ENCODE data around the gene DBR1. TPM values are rescaled to one million over a fixed set of nuclear protein-coding genes. Genes with fewer than 3 reads are reported as not detected.
A peak's percentile ranks its signal among the peaks of the same experiment; 100 is the strongest.

The DBR1 gene
- total RNA-seq, 1 donor from 2014 or later, result 18.3 TPM

- Mint-ChIP-seq H3K9me3 (ENCODE audit: unreplicated experiment) (no peaks in the 10 kb centered on the region), H3K4me3 (ENCODE audit: unreplicated experiment) (no peak overlapping the region), H3K27me3 (ENCODE audit: unreplicated experiment) (no peaks in the 10 kb centered on the region), H3K27ac (ENCODE audit: unreplicated experiment) (no peak overlapping the region), H3K4me1 (ENCODE audit: unreplicated experiment) (no peaks in the 10 kb centered on the region), H3K36me3 (ENCODE audit: unreplicated experiment) (no peaks in the 10 kb centered on the region)
- DNase-seq (ENCODE audit: extremely low spot score, unreplicated experiment), result no peak
- no peak for TF ChIP-seq CTCF (IDR thresholded peaks at IDR 0.05)
Measured at GRCh38 chr3:138197524-138197923, 22.8 kb upstream of the DBR1 start.

DNA sequence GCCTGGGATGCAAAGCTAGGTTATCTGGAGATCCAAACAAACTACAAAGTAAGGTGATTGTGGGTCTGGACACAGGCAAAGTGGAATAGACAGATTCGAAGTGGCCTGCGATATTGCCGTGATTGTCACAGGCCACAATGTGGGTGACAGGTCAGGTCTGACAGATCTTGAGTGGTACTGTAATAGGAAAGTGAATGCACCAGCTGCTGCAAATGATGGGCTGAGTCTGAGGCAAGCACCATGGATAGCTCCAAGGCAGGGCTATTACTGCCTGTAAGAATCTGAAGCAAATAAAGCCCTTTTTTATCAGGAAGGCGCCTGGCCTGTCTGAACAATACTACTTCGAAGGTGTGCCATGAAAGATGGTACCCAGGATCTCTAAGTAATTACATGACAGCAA is 22.3 kb upstream of the DBR1 start:
- H3K27me3 Mint-ChIP-seq (ENCODE audit: unreplicated experiment), result no peaks in the 10 kb centered on the region
- no peak overlapping the region for H3K27ac Mint-ChIP-seq (ENCODE audit: unreplicated experiment)
- H3K9me3 Mint-ChIP-seq (ENCODE audit: unreplicated experiment), result no peaks in the 10 kb centered on the region
- no peaks in the 10 kb centered on the region for H3K36me3 Mint-ChIP-seq (ENCODE audit: unreplicated experiment)
- no peak for TF ChIP-seq CTCF (IDR thresholded peaks at IDR 0.05)
- no peaks in the 10 kb centered on the region for H3K4me1 Mint-ChIP-seq (ENCODE audit: unreplicated experiment)
- DNase-seq (ENCODE audit: extremely low spot score, unreplicated experiment), result no peak
- H3K4me3 Mint-ChIP-seq (ENCODE audit: unreplicated experiment), result no peak overlapping the region

- no peak for DNase-seq (ENCODE audit: extremely low spot score, unreplicated experiment)
- no peaks in the 10 kb centered on the region for H3K36me3 Mint-ChIP-seq (ENCODE audit: unreplicated experiment)
- H3K4me3 Mint-ChIP-seq (ENCODE audit: unreplicated experiment), result no peak overlapping the region
- no peaks in the 10 kb centered on the region for H3K9me3 Mint-ChIP-seq (ENCODE audit: unreplicated experiment)
- H3K27ac Mint-ChIP-seq (ENCODE audit: unreplicated experiment), result no peak overlapping the region
- no peak for TF ChIP-seq CTCF (IDR thresholded peaks at IDR 0.05)
- peaks cover 3% of the 10 kb centered on the region for H3K4me1 Mint-ChIP-seq (ENCODE audit: unreplicated experiment)
- no peaks in the 10 kb centered on the region for H3K27me3 Mint-ChIP-seq (ENCODE audit: unreplicated experiment)
Measured at GRCh38 chr3:138196023-138196422, 21.3 kb upstream of the DBR1 start.

GRCh38 chr3:138195481-138195880 is 20.8 kb upstream of the DBR1 start:
- H3K4me1 Mint-ChIP-seq (ENCODE audit: unreplicated experiment), result peaks cover 3% of the 10 kb centered on the region
- no peak overlapping the region for H3K27ac Mint-ChIP-seq (ENCODE audit: unreplicated experiment)
- no peaks in the 10 kb centered on the region for H3K27me3 Mint-ChIP-seq (ENCODE audit: unreplicated experiment)
- no peak overlapping the region for H3K4me3 Mint-ChIP-seq (ENCODE audit: unreplicated experiment)
- no peak for TF ChIP-seq CTCF (IDR thresholded peaks at IDR 0.05)
- H3K36me3 Mint-ChIP-seq (ENCODE audit: unreplicated experiment), result no peaks in the 10 kb centered on the region
- no peaks in the 10 kb centered on the region for H3K9me3 Mint-ChIP-seq (ENCODE audit: unreplicated experiment)
- DNase-seq (ENCODE audit: extremely low spot score, unreplicated experiment), result no peak

- H3K4me3 Mint-ChIP-seq (ENCODE audit: unreplicated experiment), result peak overlapping the region; percentile 97
- H3K27me3 Mint-ChIP-seq (ENCODE audit: unreplicated experiment), result peaks cover 8% of the 10 kb centered on the region
- H3K9me3 Mint-ChIP-seq (ENCODE audit: unreplicated experiment), result no peaks in the 10 kb centered on the region
- peak overlapping the region; percentile 100 for H3K27ac Mint-ChIP-seq (ENCODE audit: unreplicated experiment)
- peaks cover 4% of the 10 kb centered on the region for H3K36me3 Mint-ChIP-seq (ENCODE audit: unreplicated experiment)
- DNase-seq (ENCODE audit: extremely low spot score, unreplicated experiment), result no peak
- peaks cover 30% of the 10 kb centered on the region for H3K4me1 Mint-ChIP-seq (ENCODE audit: unreplicated experiment)
- TF ChIP-seq CTCF (IDR thresholded peaks at IDR 0.05), result no peak
Measured at GRCh38 chr3:138188013-138188730, 13.5 kb upstream of the DBR1 start.

Measured in osteocyte (in vitro differentiated cells).